Endometrial microvascular endothelial cells (primary cell): ENCODE data around the gene INPP5J. TPM values are rescaled to one million over a fixed set of nuclear protein-coding genes. Genes with fewer than 3 reads are reported as not detected.
"Not testable (repeated sequence)": the region's sequence is repeated elsewhere in the genome, so short reads cannot be mapped to it uniquely, and the experiment has no call there.

Source experiments
- in situ Hi-C: cut with HindIII; loops from 2 replicates; pipeline ENCODE4 v1.10.0; 2017; ENCODE audit warnings: low sequenced_read_pairs, low pct_unique_long_range_greater_than_20kb; ENCODE audit errors: inconsistent ontology term
- total RNA-seq: library from RNA; depleted of rRNA; stranded (reverse); fragments of >200 nt; gene quantifications from one replicate; pipeline ENCODE4 v1.2.3, GENCODE V29; 2015; ENCODE audit errors: inconsistent ontology term

The INPP5J gene
- total RNA-seq, 1 donor from 2014 or later: 1.3 TPM

DNA sequence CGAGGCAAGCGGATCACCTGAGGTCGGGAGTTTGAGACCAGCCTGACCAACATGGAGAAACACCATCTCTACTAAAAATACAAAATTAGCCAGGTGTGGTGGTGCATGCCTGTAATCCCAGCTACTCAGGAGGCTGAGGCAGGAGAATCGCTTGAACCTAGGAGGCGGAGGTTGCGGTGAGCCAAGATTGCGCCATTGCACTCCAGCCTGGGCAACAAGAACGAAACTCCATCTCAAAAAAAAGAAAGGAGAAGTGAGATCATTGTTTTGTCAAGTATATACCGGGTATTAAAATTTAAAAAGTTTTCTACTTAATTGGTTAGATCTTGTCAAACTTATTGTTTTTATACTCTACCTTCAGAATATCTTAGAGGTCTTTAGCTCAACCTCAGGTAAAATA lies 49.0 kb downstream of the INPP5J start:
- in situ Hi-C loops: not testable (repeated sequence)

DNA sequence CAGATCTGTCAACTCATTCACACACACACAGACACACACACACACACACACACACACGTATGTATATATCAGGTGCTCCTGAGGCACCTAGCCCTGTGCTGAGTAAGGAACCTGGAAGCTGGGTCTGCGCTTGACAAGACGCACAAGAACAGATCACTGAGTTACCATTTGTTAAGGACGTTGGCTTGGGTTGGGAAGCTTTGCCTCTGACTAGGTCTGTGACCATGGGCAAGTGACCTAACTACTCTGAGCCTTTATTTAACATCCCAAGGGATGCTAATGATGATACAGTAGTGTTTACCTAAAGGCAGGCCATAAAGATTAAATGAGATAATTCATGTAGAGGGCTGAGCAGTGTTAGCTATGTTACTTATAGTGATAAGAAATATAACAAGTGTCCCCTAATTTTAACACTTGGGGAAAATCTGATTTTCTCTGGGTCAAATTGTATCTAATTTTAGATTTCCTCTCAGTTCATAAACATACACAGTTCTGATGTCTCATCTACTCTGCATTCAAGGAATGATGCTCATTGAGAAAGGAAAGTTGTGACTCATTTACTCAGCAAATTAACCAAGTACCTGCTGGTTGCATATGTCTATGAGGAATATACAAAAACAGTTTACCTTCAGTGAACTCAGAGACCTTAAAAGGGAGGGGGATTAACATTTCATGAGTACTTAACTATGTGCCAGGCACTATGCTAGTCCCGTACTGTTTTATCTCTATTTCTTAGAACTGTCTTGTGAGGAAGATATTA lies 50.8 kb downstream of the INPP5J start:
- in situ Hi-C loops: no loop called here

DNA sequence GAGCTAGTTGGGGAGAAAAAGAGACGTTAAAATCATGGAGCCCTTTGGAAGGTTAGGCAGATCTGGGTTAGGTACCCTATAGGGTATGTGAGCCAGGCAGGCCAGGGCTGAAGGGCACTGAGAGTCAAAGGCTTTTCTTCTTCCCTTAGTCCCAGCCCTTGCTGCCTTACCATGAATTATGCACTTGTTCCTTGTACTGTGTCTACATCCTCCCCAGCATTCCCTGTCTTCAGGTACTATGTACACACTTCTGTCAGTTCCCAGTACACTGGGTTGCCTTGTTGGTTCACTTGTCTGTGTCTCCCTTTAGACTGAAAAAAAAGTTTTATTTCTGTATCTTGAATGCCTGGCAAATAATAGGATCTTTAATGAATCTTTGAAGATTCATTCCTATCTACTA lies 54.2 kb downstream of the INPP5J start:
- in situ Hi-C loops: no loop called here

DNA sequence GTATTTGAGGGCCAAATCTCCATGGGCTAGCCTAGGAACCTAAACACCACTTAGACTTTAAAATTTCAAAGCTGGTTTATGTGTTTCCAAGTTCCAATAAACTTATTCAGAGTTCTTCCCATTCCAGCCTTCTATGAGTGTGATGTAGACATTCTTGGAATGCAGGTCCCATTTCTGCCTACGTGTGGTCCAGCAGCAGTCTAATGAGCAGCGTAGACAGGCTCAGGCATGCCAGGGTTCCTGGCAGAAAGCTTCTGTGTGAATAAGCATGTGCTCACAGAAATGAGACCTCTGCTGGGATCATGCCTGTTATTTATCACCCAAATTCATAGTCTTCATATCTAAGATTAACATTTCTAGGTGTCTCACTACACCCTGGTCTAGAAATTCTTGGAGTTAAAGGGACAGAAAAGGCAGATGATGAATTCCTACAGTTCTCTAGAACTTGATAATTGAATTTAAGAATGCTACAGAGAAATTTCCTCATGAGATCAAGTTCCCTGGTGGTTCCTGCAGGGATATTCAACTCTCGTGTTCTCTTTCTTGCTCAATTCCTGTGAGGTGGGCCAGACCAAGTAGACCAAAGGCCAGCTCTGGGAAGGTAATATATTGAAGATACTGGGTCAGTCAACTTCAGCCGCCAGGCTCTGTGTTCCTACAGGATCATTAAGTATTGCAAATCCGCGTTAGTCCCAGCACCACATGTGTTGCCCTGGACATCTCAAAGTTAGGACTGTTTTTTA lies 54.8 kb downstream of the INPP5J start:
- in situ Hi-C loops: no loop called here

DNA sequence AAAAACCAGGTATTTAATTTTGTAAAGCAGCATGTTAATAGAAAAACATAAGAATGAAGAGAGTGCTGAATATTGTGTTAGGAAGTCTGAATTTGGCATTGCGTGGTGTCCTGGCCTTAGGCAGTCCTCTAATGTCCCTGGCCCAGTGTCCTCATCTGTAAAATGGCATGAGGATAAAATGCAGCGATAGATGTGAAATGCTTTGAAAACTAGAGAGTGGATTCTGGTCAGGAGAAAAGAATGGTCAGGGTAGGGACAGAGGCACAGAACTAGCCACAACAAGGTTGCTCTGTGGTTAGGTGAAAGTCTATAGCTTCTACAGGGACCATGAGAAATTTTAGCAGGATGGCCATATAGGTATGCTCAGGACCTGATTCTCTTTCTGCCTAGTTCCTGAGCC lies 56.1 kb downstream of the INPP5J start:
- in situ Hi-C loops: no loop called here

DNA sequence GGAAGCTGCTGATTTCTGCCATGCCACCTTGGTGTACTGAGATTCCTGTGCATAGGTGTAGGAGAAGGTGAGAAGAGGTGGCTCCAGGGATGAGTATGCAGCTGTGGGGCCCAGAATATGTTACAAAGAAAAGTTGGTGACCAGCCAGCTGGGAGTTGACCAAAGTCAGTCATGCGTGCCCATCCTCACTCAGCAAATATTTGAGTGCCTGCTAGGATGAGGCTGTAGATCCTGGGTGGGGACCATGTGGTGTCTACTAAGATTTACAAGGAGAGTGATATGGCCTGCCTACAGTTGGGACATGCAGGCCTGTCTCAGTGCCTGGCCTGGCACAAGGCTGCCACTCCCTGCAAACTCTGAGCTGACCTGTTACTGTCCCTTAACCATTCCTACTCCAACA lies 56.6 kb downstream of the INPP5J start:
- in situ Hi-C loops: no loop called here

DNA sequence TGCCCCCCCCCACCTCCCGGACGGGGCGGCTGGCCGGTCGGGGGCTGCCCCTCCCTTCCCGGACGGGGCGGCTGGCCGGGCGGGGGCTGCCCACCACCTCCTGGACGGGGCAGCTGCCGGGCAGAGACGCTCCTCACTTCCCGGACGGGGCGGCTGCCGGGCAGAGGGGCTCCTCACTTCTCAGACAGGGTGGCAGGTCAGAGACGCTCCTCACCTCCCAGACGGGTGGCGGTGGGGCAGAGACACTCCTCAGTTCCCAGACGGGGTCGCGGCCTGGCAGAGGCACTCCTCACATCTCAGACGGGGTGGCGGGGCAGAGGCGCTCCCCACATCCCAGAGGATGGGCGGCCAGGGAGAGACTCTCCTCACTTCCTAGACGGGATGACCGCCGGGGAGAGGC lies 61.2 kb downstream of the INPP5J start:
- in situ Hi-C loops: no loop called here

Other genes with a start within 250 kb of the INPP5J start
- gene MORC2, start 154.2 kb upstream of the INPP5J start, total RNA-seq: 9.5 TPM
- 42.1 TPM for gene TUG1, start 153.7 kb upstream of the INPP5J start, total RNA-seq
- 275 TPM for gene SMTN, start 41.6 kb upstream of the INPP5J start, total RNA-seq
- 57.1 TPM for gene SELENOM, start 15.4 kb upstream of the INPP5J start, total RNA-seq
- not detected for gene PLA2G3, start 17.5 kb downstream of the INPP5J start, total RNA-seq
- gene RNF185, start 37.2 kb downstream of the INPP5J start, total RNA-seq: 21.0 TPM
- gene LIMK2, start 89.3 kb downstream of the INPP5J start, total RNA-seq: 45.4 TPM
- 11.3 TPM for gene PIK3IP1, start 169.5 kb downstream of the INPP5J start, total RNA-seq
- gene PATZ1, start 223.4 kb downstream of the INPP5J start, total RNA-seq: 21.3 TPM